SK-N-SH (cell line): ENCODE data around the gene MED7.

ENCODE experiments used
- CTCF ChIP-seq: fragments of 200-600 bp; sonication (generic); IDR thresholded peaks from 2 replicates; pipeline ENCODE4 v1.6.1; 2017; ENCODE audit warnings: antibody characterized with exemption, mild to moderate bottlenecking, moderate library complexity
- EP300 ChIP-seq, 2 experiments: IDR thresholded peaks; 2 replicates each; pipeline versions ENCODE4 v1.4.0 to v1.6.1; 2012; ENCODE audit warnings: borderline replicate concordance in 1 of 2, low read depth in 1 of 2, low read length in 1 of 2
- EZH2phosphoT487 ChIP-seq: fragments of 200-600 bp; sonication (generic); IDR thresholded peaks from 2 replicates; pipeline ENCODE4 v1.6.1; 2017; ENCODE audit warnings: low read depth, mixed run types, mild to moderate bottlenecking, antibody characterized with exemption, moderate library complexity, borderline replicate concordance
- FOXM1 ChIP-seq: IDR thresholded peaks from 2 replicates; pipeline ENCODE4 v1.4.0; 2012; ENCODE audit warnings: low read depth, mild to moderate bottlenecking
- PBX3 ChIP-seq: IDR thresholded peaks from 2 replicates; pipeline ENCODE4; 2012
- POLR2AphosphoS5 ChIP-seq: IDR thresholded peaks from 2 replicates; pipeline ENCODE4 v1.6.1; 2012; ENCODE audit warnings: low read depth, low read length
- RAD21 ChIP-seq: IDR thresholded peaks from 2 replicates; pipeline ENCODE4 v1.6.1; 2012; ENCODE audit warnings: mild to moderate bottlenecking, low read length
- REST ChIP-seq: IDR thresholded peaks from 2 replicates; pipeline ENCODE4 v1.6.1; 2012; ENCODE audit warnings: mild to moderate bottlenecking, low read depth, low read length, moderate library complexity
- SIN3A ChIP-seq: IDR thresholded peaks from 2 replicates; pipeline ENCODE4 v1.6.1; 2012; ENCODE audit warnings: low read depth, mild to moderate bottlenecking, low read length, moderate library complexity, borderline replicate concordance
- SMC3 ChIP-seq: IDR thresholded peaks from 2 replicates; pipeline ENCODE4 v1.6.1; 2012; ENCODE audit warnings: low read depth, low read length, improper control_type of control experiment
- YY1 ChIP-seq: IDR thresholded peaks from 2 replicates; pipeline ENCODE4 v1.4.0; 2012; ENCODE audit warnings: low read depth, mild to moderate bottlenecking

- TF ChIP-seq EP300 (IDR thresholded peaks at IDR 0.05; ENCODE audit: borderline replicate concordance in 1 of 2, low read depth in 1 of 2, low read length in 1 of 2), result no peak
- TF ChIP-seq CTCF, result no peak
- TF ChIP-seq POLR2AphosphoS5, result peak; percentile 91
- TF ChIP-seq REST, result no peak
- TF ChIP-seq RAD21, result no peak
- TF ChIP-seq YY1, result peak; percentile 36; the same call in 1 of the 2 replicates
- TF ChIP-seq SMC3, result no peak
- no peak for TF ChIP-seq EZH2phosphoT487
- peak; percentile 68; the same call in 1 of the 2 replicates for TF ChIP-seq FOXM1
- TF ChIP-seq PBX3, result peak; percentile 99
- peak; percentile 61; the same call in 1 of the 2 replicates for TF ChIP-seq SIN3A
These were observed at the start of gene MED7 for GRCh38 chr5:157142317-157143126.
